Chondrocyte (in vitro differentiated cells): Measurements from ENCODE around the gene ZFP36L2. TPM values are rescaled to one million over a fixed set of nuclear protein-coding genes. Genes with fewer than 3 reads are reported as not detected.

ENCODE experiments used
- DNase-seq: peaks from one replicate; pipeline ENCODE4 v3.0.0; 2021; ENCODE audit warnings: mixed read lengths, low spot score
- H3K27ac Mint-ChIP-seq: one replicate; pipeline ENCODE4 v1.8.0; 2021; ENCODE audit warnings: mild to moderate bottlenecking, moderate library complexity, mixed read lengths; ENCODE audit not compliant: unreplicated experiment
- H3K27me3 Mint-ChIP-seq: 2 replicates; pipeline ENCODE4 v1.8.0; 2021; ENCODE audit warnings: low read depth, mixed read lengths
- H3K36me3 Mint-ChIP-seq: 2 replicates; pipeline ENCODE4 v1.8.0; 2021; ENCODE audit warnings: low read depth, mixed read lengths
- H3K4me1 Mint-ChIP-seq: 2 replicates; pipeline ENCODE4 v1.8.0; 2021; ENCODE audit warnings: low read depth, mild to moderate bottlenecking, mixed read lengths
- H3K4me3 Mint-ChIP-seq: one replicate; pipeline ENCODE4 v1.8.0; 2021; ENCODE audit warnings: mild to moderate bottlenecking, moderate library complexity, mixed read lengths; ENCODE audit not compliant: unreplicated experiment
- H3K9me3 Mint-ChIP-seq: 2 replicates; pipeline ENCODE4 v1.8.0; 2021; ENCODE audit warnings: low read depth, mixed read lengths
- total RNA-seq: library from RNA; stranded (reverse); gene quantifications from 3 replicates; pipeline ENCODE4 v1.2.1, GENCODE V29; 2021
- TF ChIP-seq, protein P1 (sequence below): fragments of 200-600 bp; sonication (generic); IDR thresholded peaks from 2 replicates; pipeline ENCODE4 v1.5.0; 2021; ENCODE audit warnings: antibody characterized with exemption, mild to moderate bottlenecking, moderate library complexity

ZFP36L2 gene
- total RNA-seq, 1 donor from 2014 or later: 98.3 TPM

DNA sequence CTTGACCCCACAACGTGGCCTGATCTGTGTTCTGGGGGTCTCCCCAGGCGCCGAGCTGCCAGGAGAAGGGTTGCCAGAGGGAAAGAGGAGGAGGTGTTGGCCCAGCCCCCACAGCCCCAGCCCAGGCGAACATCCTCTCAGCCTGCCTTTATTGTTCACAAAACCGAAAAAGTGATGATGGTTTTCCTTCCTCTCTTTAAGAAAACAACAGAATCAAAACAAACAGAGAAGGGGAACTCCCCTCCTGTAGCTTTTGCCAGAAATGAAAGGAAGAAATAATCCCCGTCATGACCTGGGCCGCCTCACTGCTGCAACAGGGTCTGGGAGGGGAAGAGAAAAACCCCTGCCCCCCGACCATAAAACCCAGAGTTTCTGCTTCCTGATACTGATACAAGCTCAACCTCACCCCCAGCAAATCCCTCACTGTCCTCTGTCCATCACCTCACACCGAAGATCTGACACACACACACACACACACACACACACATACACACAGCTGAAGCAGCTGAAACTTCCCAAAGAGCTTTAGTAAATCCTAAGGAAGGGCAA, 52.0 kb downstream of the ZFP36L2 start:
- Mint-ChIP-seq H3K36me3 (no peaks in the 10 kb centered on the region), H3K27me3 (no peaks in the 10 kb centered on the region), H3K27ac (no peak overlapping the region), H3K9me3 (no peaks in the 10 kb centered on the region), H3K4me3 (no peak overlapping the region), H3K4me1 (peaks cover 33% of the 10 kb centered on the region)
- no peak for DNase-seq
- TF ChIP-seq, protein P1, sequence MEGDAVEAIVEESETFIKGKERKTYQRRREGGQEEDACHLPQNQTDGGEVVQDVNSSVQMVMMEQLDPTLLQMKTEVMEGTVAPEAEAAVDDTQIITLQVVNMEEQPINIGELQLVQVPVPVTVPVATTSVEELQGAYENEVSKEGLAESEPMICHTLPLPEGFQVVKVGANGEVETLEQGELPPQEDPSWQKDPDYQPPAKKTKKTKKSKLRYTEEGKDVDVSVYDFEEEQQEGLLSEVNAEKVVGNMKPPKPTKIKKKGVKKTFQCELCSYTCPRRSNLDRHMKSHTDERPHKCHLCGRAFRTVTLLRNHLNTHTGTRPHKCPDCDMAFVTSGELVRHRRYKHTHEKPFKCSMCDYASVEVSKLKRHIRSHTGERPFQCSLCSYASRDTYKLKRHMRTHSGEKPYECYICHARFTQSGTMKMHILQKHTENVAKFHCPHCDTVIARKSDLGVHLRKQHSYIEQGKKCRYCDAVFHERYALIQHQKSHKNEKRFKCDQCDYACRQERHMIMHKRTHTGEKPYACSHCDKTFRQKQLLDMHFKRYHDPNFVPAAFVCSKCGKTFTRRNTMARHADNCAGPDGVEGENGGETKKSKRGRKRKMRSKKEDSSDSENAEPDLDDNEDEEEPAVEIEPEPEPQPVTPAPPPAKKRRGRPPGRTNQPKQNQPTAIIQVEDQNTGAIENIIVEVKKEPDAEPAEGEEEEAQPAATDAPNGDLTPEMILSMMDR: no peak
